HCT116 (cell line): ENCODE data around the gene FHIT.

Experiments
- ATF3 ChIP-seq: IDR thresholded peaks from 2 replicates; pipeline ENCODE4 v1.6.1; 2012
- CTCF ChIP-seq, 3 experiments: fragments of 200-600 bp in 1 of 3; sonication (generic) in 1 of 3; IDR thresholded peaks in 2 of 3; conservative IDR thresholded peaks in 1 of 3; 2 replicates each; pipeline ENCODE4 v1.5.1; 2012 to 2017; ENCODE audit warnings: low read depth in 2 of 3, low read length in 2 of 3, antibody characterized with exemption in 1 of 3, borderline replicate concordance in 1 of 3, control low read depth in 1 of 3, mild to moderate bottlenecking in 1 of 3, mixed read lengths in 1 of 3, mixed run types in 1 of 3, moderate library complexity in 1 of 3; ENCODE audit not compliant: insufficient read depth in 1 of 3
- EGR1 ChIP-seq: IDR thresholded peaks from 2 replicates; pipeline ENCODE4 v1.6.1; 2012; ENCODE audit warnings: low read depth
- FOSL1 ChIP-seq: IDR thresholded peaks from 2 replicates; pipeline ENCODE4 v1.6.1; 2012; ENCODE audit warnings: low read depth
- POLR2A ChIP-seq: IDR thresholded peaks from 2 replicates; pipeline ENCODE4 v1.7.0; 2011; ENCODE audit warnings: borderline replicate concordance; ENCODE audit not compliant: insufficient read depth, insufficient read length; ENCODE audit errors: extremely low read depth
- POLR2AphosphoS5 ChIP-seq: IDR thresholded peaks from 2 replicates; pipeline ENCODE4 v1.6.1; 2011; ENCODE audit warnings: mild to moderate bottlenecking, low read depth, low read length, moderate library complexity
- TCF7L2 ChIP-seq: IDR thresholded peaks from 2 replicates; pipeline ENCODE4 v1.7.0; 2011; ENCODE audit warnings: borderline replicate concordance, inconsistent platforms; ENCODE audit not compliant: insufficient read depth, insufficient read length; ENCODE audit errors: extremely low read depth
- ZNF274 ChIP-seq: fragments of 200-500 bp; sonication (Bioruptor generic); IDR thresholded peaks from 2 replicates; pipeline ENCODE4 v1.6.1; 2014; ENCODE audit warnings: mild to moderate bottlenecking, low read depth, low read length, inconsistent platforms

GRCh38 chr3:60986552-60986951, 264.7 kb downstream of the FHIT start:
- TF ChIP-seq EGR1 (no peak), CTCF (IDR thresholded peaks at IDR 0.05 in 2 of 3, conservative IDR thresholded peaks at IDR 0.05 in 1 of 3; ENCODE audit: borderline replicate concordance in 1 of 3, insufficient read depth in 1 of 3, low read depth in 2 of 3, low read length in 2 of 3) (no peak), POLR2AphosphoS5 (no peak), POLR2A (no peak), ATF3 (no peak), FOSL1 (no peak), TCF7L2 (no peak), ZNF274 (no peak)
